Kasumi-1 (cell line): ENCODE measurements around the gene TLCD4.
"Not testable (repeated sequence)": the region's sequence is repeated elsewhere in the genome, so short reads cannot be mapped to it uniquely, and the experiment has no call there.

Experiments used
- DNase-seq, 2 experiments: peaks; one replicate each; lab custom pipeline; 2025; lab: John Stamatoyannopoulos, UW

TLCD4 gene

DNA sequence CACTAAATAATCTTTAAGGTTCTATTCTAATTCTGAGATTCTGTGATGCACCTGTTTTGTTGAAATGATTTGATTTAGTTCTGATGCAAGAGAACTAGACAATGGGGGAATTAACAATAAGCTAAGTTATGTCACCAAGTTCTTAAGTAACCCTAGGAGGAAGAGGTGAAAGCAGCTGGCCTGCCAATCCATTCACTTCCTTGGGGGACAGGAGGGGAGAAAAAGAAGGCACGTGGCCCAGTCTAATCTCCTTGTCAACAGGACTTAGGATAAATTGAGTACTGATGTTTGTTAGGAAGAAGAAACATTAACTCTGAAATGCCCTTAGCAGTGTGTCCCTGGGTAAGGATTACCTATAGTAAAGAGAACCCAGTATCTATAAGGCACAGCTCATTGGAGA lies 36.9 kb downstream of the TLCD4 start:
- no peak for DNase-seq

DNA sequence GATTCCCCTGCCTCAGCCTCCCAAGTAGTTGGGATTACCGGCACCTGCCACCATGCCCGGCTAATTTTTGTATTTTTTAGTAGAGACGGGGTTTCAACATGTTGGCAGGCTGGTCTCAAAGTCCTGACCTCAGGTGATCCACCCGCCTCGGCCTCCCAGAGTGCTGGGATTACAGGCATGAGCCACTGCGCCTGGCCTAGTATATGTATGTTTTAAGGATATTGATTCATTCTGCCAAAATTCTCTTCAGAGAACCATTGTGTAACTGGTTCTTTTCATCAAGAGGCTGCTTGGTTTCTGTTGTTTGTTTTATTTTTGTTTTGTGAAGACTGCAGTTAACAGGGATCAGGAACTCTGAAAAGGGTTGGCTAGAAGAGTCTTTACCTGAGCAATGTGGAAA lies 48.4 kb downstream of the TLCD4 start:
- DNase-seq = not testable (repeated sequence)
